ENCODE results near the gene HSPB1.
"Not testable (repeated sequence)": the region's sequence is repeated elsewhere in the genome, so short reads cannot be mapped to it uniquely, and the experiment has no call there.

The HSPB1 gene

GRCh38 chr7:76330673-76331072 is 28.2 kb downstream of the HSPB1 start:
- TF ChIP-seq EZH2phosphoT487 (IDR thresholded peaks at IDR 0.05; ENCODE audit: low read depth) (no peak), CTCF (IDR thresholded peaks at IDR 0.05; ENCODE audit: low read depth, low read length) (peak; percentile 18)
- Histone ChIP-seq H4K20me1 (ENCODE audit: insufficient read depth, low read length) (peaks cover 94% of the 10 kb centered on the region), H3K9me3 (ENCODE audit: insufficient read depth, low read length) (no peaks in the 10 kb centered on the region), H2AFZ (ENCODE audit: low read depth, low read length) (no peak overlapping the region), H3K4me1 (ENCODE audit: low read length) (peaks cover 5% of the 10 kb centered on the region; the same call in 1 of the 2 replicates), H3K9ac (ENCODE audit: low read length) (no peak overlapping the region), H3K36me3 (replicated peaks; ENCODE audit: low read depth, low read length) (peaks cover 62% of the 10 kb centered on the region), H3K4me2 (ENCODE audit: low read length) (no peak overlapping the region), H3K79me2 (ENCODE audit: low read length) (peaks cover 100% of the 10 kb centered on the region), H3K27ac (ENCODE audit: low read length) (no peak overlapping the region), H3K27me3 (ENCODE audit: low read depth, low read length) (no peaks in the 10 kb centered on the region), H3K4me3 (ENCODE audit: low read length) (no peak overlapping the region)

- TF ChIP-seq EZH2phosphoT487 (IDR thresholded peaks at IDR 0.05; ENCODE audit: low read depth), result no peak
- no peak overlapping the region for H3K4me2 ChIP-seq (ENCODE audit: low read length)
- H3K4me1 ChIP-seq (ENCODE audit: low read length), result peaks cover 5% of the 10 kb centered on the region; the same call in 1 of the 2 replicates
- no peaks in the 10 kb centered on the region for H3K27me3 ChIP-seq (ENCODE audit: low read depth, low read length)
- H3K4me3 ChIP-seq (ENCODE audit: low read length), result no peak overlapping the region
- peaks cover 62% of the 10 kb centered on the region for H3K36me3 ChIP-seq (replicated peaks; ENCODE audit: low read depth, low read length)
- H4K20me1 ChIP-seq (ENCODE audit: insufficient read depth, low read length), result peaks cover 94% of the 10 kb centered on the region
- no peak overlapping the region for H2AFZ ChIP-seq (ENCODE audit: low read depth, low read length)
- no peaks in the 10 kb centered on the region for H3K9me3 ChIP-seq (ENCODE audit: insufficient read depth, low read length)
- no peak overlapping the region for H3K27ac ChIP-seq (ENCODE audit: low read length)
- no peak overlapping the region for H3K9ac ChIP-seq (ENCODE audit: low read length)
- H3K79me2 ChIP-seq (ENCODE audit: low read length), result peaks cover 100% of the 10 kb centered on the region
Observed at GRCh38 chr7:76332078-76332477, 29.6 kb downstream of the HSPB1 start.

GRCh38 chr7:76333511-76334101 is 31.1 kb downstream of the HSPB1 start:
- Histone ChIP-seq H4K20me1 (ENCODE audit: insufficient read depth, low read length) (peaks cover 96% of the 10 kb centered on the region), H3K27ac (ENCODE audit: low read length) (no peak overlapping the region), H3K27me3 (ENCODE audit: low read depth, low read length) (no peaks in the 10 kb centered on the region), H2AFZ (ENCODE audit: low read depth, low read length) (no peak overlapping the region), H3K36me3 (replicated peaks; ENCODE audit: low read depth, low read length) (peaks cover 63% of the 10 kb centered on the region), H3K4me1 (ENCODE audit: low read length) (no peaks in the 10 kb centered on the region), H3K4me2 (ENCODE audit: low read length) (no peak overlapping the region), H3K4me3 (ENCODE audit: low read length) (no peak overlapping the region), H3K9me3 (ENCODE audit: insufficient read depth, low read length) (no peaks in the 10 kb centered on the region), H3K9ac (ENCODE audit: low read length) (no peak overlapping the region), H3K79me2 (ENCODE audit: low read length) (peaks cover 100% of the 10 kb centered on the region)
- TF ChIP-seq EZH2phosphoT487 (IDR thresholded peaks at IDR 0.05; ENCODE audit: low read depth), result no peak
- no peak for TF ChIP-seq CTCF (IDR thresholded peaks at IDR 0.05; ENCODE audit: low read depth, low read length)

GRCh38 chr7:76334320-76334967 is 32.0 kb downstream of the HSPB1 start:
- Histone ChIP-seq H3K27ac (ENCODE audit: low read length) (no peak overlapping the region), H3K4me1 (ENCODE audit: low read length) (no peaks in the 10 kb centered on the region), H4K20me1 (ENCODE audit: insufficient read depth, low read length) (peaks cover 95% of the 10 kb centered on the region), H3K27me3 (ENCODE audit: low read depth, low read length) (no peaks in the 10 kb centered on the region), H3K4me3 (ENCODE audit: low read length) (no peak overlapping the region), H3K4me2 (ENCODE audit: low read length) (no peak overlapping the region), H3K79me2 (ENCODE audit: low read length) (peaks cover 100% of the 10 kb centered on the region), H3K9me3 (ENCODE audit: insufficient read depth, low read length) (no peaks in the 10 kb centered on the region), H2AFZ (ENCODE audit: low read depth, low read length) (no peak overlapping the region), H3K9ac (ENCODE audit: low read length) (no peak overlapping the region), H3K36me3 (replicated peaks; ENCODE audit: low read depth, low read length) (peaks cover 60% of the 10 kb centered on the region)
- no peak for TF ChIP-seq EZH2phosphoT487 (IDR thresholded peaks at IDR 0.05; ENCODE audit: low read depth)
- TF ChIP-seq CTCF (IDR thresholded peaks at IDR 0.05; ENCODE audit: low read depth, low read length), result no peak

GRCh38 chr7:76335417-76335816 is 32.9 kb downstream of the HSPB1 start:
- not testable (repeated sequence) for H3K4me2 ChIP-seq (ENCODE audit: low read length); H3K9me3 ChIP-seq (ENCODE audit: insufficient read depth, low read length); H3K9ac ChIP-seq (ENCODE audit: low read length); H3K4me1 ChIP-seq (ENCODE audit: low read length); H3K4me3 ChIP-seq (ENCODE audit: low read length); H2AFZ ChIP-seq (ENCODE audit: low read depth, low read length); H3K27ac ChIP-seq (ENCODE audit: low read length); H3K27me3 ChIP-seq (ENCODE audit: low read depth, low read length)
- H3K79me2 ChIP-seq (ENCODE audit: low read length), result peaks cover 100% of the 10 kb centered on the region
- peaks cover 95% of the 10 kb centered on the region for H4K20me1 ChIP-seq (ENCODE audit: insufficient read depth, low read length)
- peaks cover 58% of the 10 kb centered on the region for H3K36me3 ChIP-seq (replicated peaks; ENCODE audit: low read depth, low read length)
